ENCODE data around the gene CFAP77.

DNA sequence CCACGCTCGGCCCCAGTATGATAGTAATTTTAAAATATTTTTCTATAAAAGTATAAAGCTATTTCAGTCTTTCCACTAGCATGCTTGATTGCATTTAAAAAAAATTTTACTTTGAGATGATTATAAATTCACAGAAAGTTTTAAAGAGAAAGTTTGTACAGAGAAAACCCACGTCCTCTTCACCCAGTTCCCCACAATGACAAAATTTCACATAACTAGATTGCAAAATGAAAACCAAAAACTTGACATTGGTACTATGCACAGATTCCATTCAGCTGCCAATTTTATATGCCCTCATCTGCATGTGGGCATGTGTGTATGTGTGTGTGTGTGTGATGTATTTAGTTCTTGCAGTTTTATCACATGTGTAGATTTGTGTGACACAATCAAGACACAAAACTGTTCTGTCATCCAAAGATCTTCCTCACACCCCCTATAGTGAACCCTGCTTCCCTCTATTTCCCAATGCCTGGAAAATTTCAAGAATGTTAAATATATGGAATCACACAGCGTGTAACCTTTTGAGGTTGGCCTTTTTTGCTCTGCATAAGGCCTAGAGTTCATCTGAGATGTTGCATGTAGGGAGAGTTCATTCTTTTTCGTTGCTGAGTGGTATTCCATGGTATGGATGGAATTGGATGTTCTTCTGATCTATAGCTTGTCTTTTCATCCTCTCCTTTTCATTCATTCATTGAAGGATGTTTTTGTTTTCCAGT, 115.5 kb downstream of the CFAP77 start:
- TF ChIP-seq, protein P1, sequence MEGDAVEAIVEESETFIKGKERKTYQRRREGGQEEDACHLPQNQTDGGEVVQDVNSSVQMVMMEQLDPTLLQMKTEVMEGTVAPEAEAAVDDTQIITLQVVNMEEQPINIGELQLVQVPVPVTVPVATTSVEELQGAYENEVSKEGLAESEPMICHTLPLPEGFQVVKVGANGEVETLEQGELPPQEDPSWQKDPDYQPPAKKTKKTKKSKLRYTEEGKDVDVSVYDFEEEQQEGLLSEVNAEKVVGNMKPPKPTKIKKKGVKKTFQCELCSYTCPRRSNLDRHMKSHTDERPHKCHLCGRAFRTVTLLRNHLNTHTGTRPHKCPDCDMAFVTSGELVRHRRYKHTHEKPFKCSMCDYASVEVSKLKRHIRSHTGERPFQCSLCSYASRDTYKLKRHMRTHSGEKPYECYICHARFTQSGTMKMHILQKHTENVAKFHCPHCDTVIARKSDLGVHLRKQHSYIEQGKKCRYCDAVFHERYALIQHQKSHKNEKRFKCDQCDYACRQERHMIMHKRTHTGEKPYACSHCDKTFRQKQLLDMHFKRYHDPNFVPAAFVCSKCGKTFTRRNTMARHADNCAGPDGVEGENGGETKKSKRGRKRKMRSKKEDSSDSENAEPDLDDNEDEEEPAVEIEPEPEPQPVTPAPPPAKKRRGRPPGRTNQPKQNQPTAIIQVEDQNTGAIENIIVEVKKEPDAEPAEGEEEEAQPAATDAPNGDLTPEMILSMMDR (IDR thresholded peaks at IDR 0.05) = no peak
- no peak for TF ChIP-seq POLR2A (IDR thresholded peaks at IDR 0.05)
